ENCODE measurements around the gene CTNNA2.
"Not testable (repeated sequence)": the region's sequence is repeated elsewhere in the genome, so short reads cannot be mapped to it uniquely, and the experiment has no call there.

The CTNNA2 gene

DNA sequence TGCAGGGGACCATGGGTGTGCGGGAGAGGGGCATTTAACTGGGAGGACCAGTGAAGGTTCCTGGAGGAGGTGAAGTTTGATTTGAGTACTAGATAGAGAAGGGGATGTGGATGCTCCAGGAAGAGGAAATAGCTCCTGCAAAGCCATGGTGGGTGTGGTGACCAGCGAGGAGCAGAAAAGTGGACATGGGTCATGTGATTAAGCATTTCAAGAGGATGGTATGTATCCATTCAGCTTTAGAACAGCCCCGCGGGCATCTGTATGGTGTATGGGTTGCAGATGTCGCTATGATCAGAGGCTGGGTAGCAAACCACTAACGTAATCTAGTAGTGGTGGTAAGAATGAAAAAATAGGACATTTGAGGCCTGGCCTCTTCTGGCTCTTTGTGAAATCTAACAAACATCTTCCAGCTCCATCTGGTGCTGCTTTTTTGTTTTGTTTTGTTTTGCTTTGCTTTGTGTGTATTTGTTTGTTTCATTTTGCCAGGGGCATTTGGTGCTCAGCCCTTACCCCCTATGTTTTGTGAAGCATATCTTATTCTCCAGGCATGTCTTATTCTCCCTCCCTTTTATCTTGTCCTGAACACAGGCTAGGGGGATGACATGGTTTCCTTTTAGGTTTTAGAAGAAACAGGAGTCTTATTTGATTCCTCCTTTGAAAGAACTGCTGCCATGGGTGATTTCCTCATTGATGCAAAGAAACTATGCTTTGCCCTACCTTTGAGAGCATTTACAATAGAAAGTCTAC is 565.6 kb downstream of the CTNNA2 start:
- Mint-ChIP-seq H3K4me3 (no peak overlapping the region), H3K9me3 (peaks cover 0 to 3% of the 10 kb centered on the region in 2 donors), H3K27ac (no peak overlapping the region), H3K27me3 (no peaks in the 10 kb centered on the region), H3K36me3 (ENCODE audit: insufficient read depth) (no peaks in the 10 kb centered on the region), H3K4me1 (ENCODE audit: low read depth in 2 of 2) (no peaks in the 10 kb centered on the region)
- DNase-seq = no peak
- no peak for ATAC-seq (replicated peaks)

DNA sequence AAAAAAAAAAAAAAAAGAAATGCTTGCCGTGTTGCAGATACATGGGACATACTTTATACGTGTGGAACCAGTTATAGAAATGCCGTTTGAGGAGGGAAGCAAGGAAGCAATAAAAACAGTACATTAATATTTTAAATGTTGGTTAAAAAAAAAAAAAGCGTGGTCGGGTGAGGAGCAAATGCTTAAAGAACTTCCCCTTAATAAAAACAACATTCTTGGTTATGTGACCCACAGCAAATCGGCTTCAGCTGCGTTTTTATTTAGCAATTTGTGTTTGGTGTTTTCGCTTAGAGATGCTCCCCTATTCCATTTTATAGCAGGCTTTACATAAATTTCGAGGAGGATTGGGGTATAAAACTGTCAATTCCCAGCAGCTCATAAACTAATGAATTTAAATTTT is 568.1 kb downstream of the CTNNA2 start:
- ATAC-seq (replicated peaks) (no peak), DNase-seq (no peak)
- peaks cover 0 to 8% of the 10 kb centered on the region in 2 donors for H3K9me3 Mint-ChIP-seq
- H3K4me1 Mint-ChIP-seq (ENCODE audit: low read depth in 2 of 2) = no peaks in the 10 kb centered on the region
- no peak overlapping the region for H3K27ac Mint-ChIP-seq
- no peaks in the 10 kb centered on the region for H3K27me3 Mint-ChIP-seq
- no peak overlapping the region for H3K4me3 Mint-ChIP-seq
- H3K36me3 Mint-ChIP-seq (ENCODE audit: insufficient read depth) = no peaks in the 10 kb centered on the region

DNA sequence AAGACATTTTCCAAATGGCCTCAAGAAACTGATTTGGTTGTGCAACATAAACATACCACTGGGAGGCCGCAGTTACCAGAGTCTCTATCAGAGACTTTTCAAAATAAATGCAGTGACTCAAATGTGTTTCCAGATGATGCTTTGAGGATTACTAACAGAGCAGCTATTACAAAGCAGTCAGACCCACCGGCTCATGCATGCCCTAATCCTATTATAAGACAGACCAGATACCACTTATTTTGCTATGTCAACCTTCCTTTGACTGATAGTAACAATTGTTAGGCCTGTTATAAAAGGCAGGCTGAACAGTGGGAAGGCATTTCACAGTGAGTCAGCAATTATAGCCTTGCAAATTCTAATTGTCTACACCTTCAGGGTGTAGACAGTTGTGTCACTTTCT is 574.0 kb downstream of the CTNNA2 start:
- no peak for DNase-seq
- H3K27me3 Mint-ChIP-seq = no peaks in the 10 kb centered on the region
- no peaks in the 10 kb centered on the region for H3K4me1 Mint-ChIP-seq (ENCODE audit: low read depth in 2 of 2)
- H3K36me3 Mint-ChIP-seq (ENCODE audit: insufficient read depth) = no peaks in the 10 kb centered on the region
- no peak for ATAC-seq (replicated peaks)
- H3K27ac Mint-ChIP-seq = no peak overlapping the region
- H3K4me3 Mint-ChIP-seq = no peak overlapping the region
- H3K9me3 Mint-ChIP-seq = peaks cover 7 to 8% of the 10 kb centered on the region in 2 donors

GRCh38 chr2:80091237-80091636 is 578.4 kb downstream of the CTNNA2 start:
- no peak for ATAC-seq (replicated peaks)
- H3K9me3 Mint-ChIP-seq = peaks cover 4 to 7% of the 10 kb centered on the region in 2 donors
- H3K36me3 Mint-ChIP-seq (ENCODE audit: insufficient read depth) = no peaks in the 10 kb centered on the region
- DNase-seq = no peak
- H3K4me3 Mint-ChIP-seq = no peak overlapping the region
- no peak overlapping the region for H3K27ac Mint-ChIP-seq
- H3K27me3 Mint-ChIP-seq = no peaks in the 10 kb centered on the region
- no peaks in the 10 kb centered on the region for H3K4me1 Mint-ChIP-seq (ENCODE audit: low read depth in 2 of 2)

GRCh38 chr2:80092474-80092873 is 579.6 kb downstream of the CTNNA2 start:
- no peaks in the 10 kb centered on the region for H3K27me3 Mint-ChIP-seq
- H3K36me3 Mint-ChIP-seq (ENCODE audit: insufficient read depth) = no peaks in the 10 kb centered on the region
- DNase-seq (no peak), ATAC-seq (replicated peaks) (no peak)
- no peaks in the 10 kb centered on the region for H3K4me1 Mint-ChIP-seq (ENCODE audit: low read depth in 2 of 2)
- no peak overlapping the region for H3K27ac Mint-ChIP-seq
- no peak overlapping the region for H3K4me3 Mint-ChIP-seq
- peaks cover 4 to 8% of the 10 kb centered on the region in 2 donors for H3K9me3 Mint-ChIP-seq

- DNase-seq; H3K4me1 Mint-ChIP-seq (ENCODE audit: low read depth in 2 of 2); ATAC-seq (replicated peaks); H3K27ac Mint-ChIP-seq; H3K4me3 Mint-ChIP-seq; H3K9me3 Mint-ChIP-seq; H3K36me3 Mint-ChIP-seq (ENCODE audit: insufficient read depth); H3K27me3 Mint-ChIP-seq: not testable (repeated sequence)
Observed at GRCh38 chr2:80098503-80098902, 585.7 kb downstream of the CTNNA2 start.

- DNase-seq = no peak
- no peaks in the 10 kb centered on the region for H3K27me3 Mint-ChIP-seq
- ATAC-seq (replicated peaks) = no peak
- no peak overlapping the region for H3K27ac Mint-ChIP-seq
- peaks cover 2 to 13% of the 10 kb centered on the region in 2 donors for H3K9me3 Mint-ChIP-seq
- no peaks in the 10 kb centered on the region for H3K36me3 Mint-ChIP-seq (ENCODE audit: insufficient read depth)
- no peak overlapping the region for H3K4me3 Mint-ChIP-seq
- no peaks in the 10 kb centered on the region for H3K4me1 Mint-ChIP-seq (ENCODE audit: low read depth in 2 of 2)
Observed at GRCh38 chr2:80102026-80102425, 589.2 kb downstream of the CTNNA2 start.

DNA sequence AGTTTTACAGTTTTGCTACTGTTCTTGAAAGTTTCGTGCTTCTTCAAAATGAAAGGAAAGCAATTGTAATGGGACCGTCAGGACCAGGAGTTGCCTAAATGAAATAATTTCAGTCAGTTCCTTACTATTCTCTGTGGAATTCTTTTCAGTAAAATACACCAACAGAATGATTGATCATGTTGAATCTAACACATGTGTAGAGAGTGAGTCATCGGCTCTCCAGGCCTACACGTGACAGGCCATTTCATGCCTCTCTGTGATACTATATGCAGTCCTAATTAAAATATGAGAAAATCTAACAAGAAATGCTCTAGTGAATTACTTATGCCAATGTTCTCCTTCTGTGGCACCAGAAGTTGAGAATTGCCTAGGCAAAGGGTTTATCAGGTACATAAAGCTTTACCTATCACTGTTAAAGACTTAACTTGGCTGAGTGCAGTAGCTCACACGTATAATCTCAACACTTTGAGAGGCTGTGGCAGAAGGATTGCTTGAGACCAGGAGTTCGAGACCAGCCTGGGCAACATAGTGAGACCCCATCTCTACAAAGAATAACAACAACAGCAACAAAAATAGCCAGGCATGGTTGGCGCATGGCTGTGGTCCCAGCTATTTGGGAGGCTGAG is 592.3 kb downstream of the CTNNA2 start:
- DNase-seq = no peak
- H3K27me3 Mint-ChIP-seq = no peaks in the 10 kb centered on the region
- H3K9me3 Mint-ChIP-seq = peaks cover 4 to 14% of the 10 kb centered on the region in 2 donors
- ATAC-seq (replicated peaks) = no peak
- no peaks in the 10 kb centered on the region for H3K4me1 Mint-ChIP-seq (ENCODE audit: low read depth in 2 of 2)
- no peak overlapping the region for H3K27ac Mint-ChIP-seq
- H3K36me3 Mint-ChIP-seq (ENCODE audit: insufficient read depth) = no peaks in the 10 kb centered on the region
- no peak overlapping the region for H3K4me3 Mint-ChIP-seq

DNA sequence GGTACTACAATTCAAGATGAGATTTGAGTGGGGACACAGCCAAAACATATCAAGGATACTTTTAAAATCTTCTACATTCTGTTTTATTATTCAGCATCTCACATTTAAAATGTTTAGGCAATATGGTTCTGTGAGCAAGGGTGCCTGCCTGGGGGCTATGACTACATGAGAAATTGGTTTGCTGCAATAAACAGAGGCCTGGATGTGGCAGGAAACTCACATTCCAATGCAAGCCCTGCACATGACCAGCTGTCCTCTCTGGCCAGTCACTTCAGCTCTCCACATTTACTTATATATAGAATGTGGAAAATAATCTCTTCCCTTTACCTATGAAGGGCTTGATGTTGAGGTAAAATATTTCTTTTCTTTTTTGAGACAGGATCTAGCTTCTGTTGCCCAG is 598.3 kb downstream of the CTNNA2 start:
- Mint-ChIP-seq H3K36me3 (ENCODE audit: insufficient read depth) (no peaks in the 10 kb centered on the region), H3K9me3 (peaks cover 7 to 15% of the 10 kb centered on the region in 2 donors), H3K27ac (no peak overlapping the region), H3K4me3 (no peak overlapping the region), H3K4me1 (ENCODE audit: low read depth in 2 of 2) (no peaks in the 10 kb centered on the region), H3K27me3 (no peaks in the 10 kb centered on the region)
- ATAC-seq (replicated peaks) = no peak
- DNase-seq = no peak

DNA sequence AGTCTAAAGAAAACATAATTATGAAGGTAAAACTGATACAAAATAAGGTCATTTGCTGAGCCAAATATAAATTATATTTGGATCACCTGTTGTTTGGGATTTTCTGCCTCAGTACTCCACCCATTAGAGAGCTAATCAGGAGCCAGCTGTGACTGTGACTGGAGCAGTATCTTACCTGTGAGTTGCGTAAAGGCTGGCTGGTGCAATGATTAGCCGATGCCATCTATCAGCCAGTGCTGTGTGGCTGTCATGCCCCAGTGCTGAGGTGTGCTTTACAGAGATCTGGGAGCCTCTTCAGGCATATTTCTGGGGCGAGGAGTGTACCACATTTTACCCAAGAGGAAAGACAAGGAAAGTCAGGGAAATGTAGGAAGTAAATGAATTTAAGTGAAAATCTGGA is 599.9 kb downstream of the CTNNA2 start:
- Mint-ChIP-seq H3K9me3 (peaks cover 5 to 8% of the 10 kb centered on the region in 2 donors), H3K36me3 (ENCODE audit: insufficient read depth) (no peaks in the 10 kb centered on the region), H3K4me1 (ENCODE audit: low read depth in 2 of 2) (no peaks in the 10 kb centered on the region), H3K27me3 (no peaks in the 10 kb centered on the region), H3K27ac (no peak overlapping the region), H3K4me3 (no peak overlapping the region)
- no peak for ATAC-seq (replicated peaks)
- no peak for DNase-seq

DNA sequence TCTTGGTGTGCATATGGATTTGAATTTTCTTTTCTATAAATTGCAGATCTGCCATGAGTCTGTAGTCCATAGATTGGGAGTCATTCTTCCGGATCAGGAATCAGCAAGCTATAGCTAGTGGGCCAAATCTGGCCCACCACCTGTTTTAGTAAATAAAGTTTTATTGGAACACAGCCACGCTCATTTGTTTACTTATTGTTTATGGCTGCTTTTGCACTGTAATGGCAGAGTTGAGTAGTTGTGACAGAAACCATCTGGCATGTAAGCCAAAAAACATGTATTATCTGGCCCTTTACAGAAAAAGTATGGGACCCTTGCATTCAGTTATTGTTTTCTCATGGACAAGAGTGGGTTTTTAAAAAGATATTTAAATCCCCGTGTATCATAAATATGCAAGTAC is 600.5 kb downstream of the CTNNA2 start:
- no peaks in the 10 kb centered on the region for H3K36me3 Mint-ChIP-seq (ENCODE audit: insufficient read depth)
- H3K27me3 Mint-ChIP-seq = no peaks in the 10 kb centered on the region
- peaks cover 5 to 8% of the 10 kb centered on the region in 2 donors for H3K9me3 Mint-ChIP-seq
- DNase-seq = no peak
- H3K4me3 Mint-ChIP-seq = no peak overlapping the region
- H3K4me1 Mint-ChIP-seq (ENCODE audit: low read depth in 2 of 2) = no peaks in the 10 kb centered on the region
- no peak overlapping the region for H3K27ac Mint-ChIP-seq
- ATAC-seq (replicated peaks) = no peak

DNA sequence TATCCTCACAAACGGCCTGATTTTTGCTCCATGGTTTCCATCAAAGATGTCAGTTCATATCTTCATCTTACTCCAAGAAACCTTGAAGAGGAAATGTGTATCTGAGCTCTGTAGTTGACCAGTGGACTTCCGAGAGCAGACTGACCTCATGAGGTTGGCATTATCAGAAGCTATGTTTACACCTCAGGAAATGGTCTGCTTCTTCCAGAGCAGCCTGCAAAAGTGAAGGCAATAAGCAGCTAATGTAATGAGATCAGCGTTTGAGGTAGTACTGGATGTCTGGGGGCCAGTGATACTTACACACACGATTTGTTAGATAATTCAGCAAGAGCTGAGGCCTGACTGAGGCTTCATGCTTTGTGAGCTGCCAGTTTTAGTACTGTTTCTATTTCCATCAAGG is 602.0 kb downstream of the CTNNA2 start:
- Mint-ChIP-seq H3K27me3 (no peaks in the 10 kb centered on the region), H3K4me1 (ENCODE audit: low read depth in 2 of 2) (no peaks in the 10 kb centered on the region), H3K27ac (no peak overlapping the region), H3K36me3 (ENCODE audit: insufficient read depth) (no peaks in the 10 kb centered on the region), H3K4me3 (no peak overlapping the region), H3K9me3 (peaks cover 3 to 14% of the 10 kb centered on the region in 2 donors)
- DNase-seq (no peak), ATAC-seq (replicated peaks) (no peak)

GRCh38 chr2:80117401-80117800 is 604.5 kb downstream of the CTNNA2 start:
- Mint-ChIP-seq H3K36me3 (ENCODE audit: insufficient read depth) (no peaks in the 10 kb centered on the region), H3K27ac (no peak overlapping the region), H3K9me3 (peaks cover 4 to 14% of the 10 kb centered on the region in 2 donors), H3K4me3 (no peak overlapping the region), H3K4me1 (ENCODE audit: low read depth in 2 of 2) (no peaks in the 10 kb centered on the region), H3K27me3 (no peaks in the 10 kb centered on the region)
- no peak for ATAC-seq (replicated peaks)
- no peak for DNase-seq

DNA sequence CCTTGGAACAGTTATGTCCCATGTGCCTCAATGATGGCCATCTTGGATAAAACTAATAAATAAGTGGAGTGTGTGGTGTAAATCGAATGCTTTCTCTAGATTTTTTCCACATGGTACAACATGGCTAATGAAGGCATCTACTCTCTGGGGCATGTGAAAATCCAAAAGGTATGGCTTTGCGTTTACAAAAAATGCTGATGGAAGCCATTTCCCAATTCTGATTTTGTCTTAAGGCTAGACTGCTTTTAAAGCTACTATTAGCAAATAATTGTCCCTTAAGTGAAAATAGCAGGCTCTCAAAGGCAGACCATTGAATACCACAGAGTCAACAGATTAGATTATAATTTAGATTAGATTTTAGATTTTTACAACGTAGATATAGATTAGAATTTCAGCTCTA is 608.0 kb downstream of the CTNNA2 start:
- H3K36me3 Mint-ChIP-seq (ENCODE audit: insufficient read depth) = no peaks in the 10 kb centered on the region
- H3K27me3 Mint-ChIP-seq = no peaks in the 10 kb centered on the region
- no peak overlapping the region for H3K27ac Mint-ChIP-seq
- ATAC-seq (replicated peaks) (no peak), DNase-seq (no peak)
- peaks cover 4 to 14% of the 10 kb centered on the region in 2 donors for H3K9me3 Mint-ChIP-seq
- H3K4me3 Mint-ChIP-seq = no peak overlapping the region
- no peaks in the 10 kb centered on the region for H3K4me1 Mint-ChIP-seq (ENCODE audit: low read depth in 2 of 2)

All from effector memory CD8-positive, alpha-beta T cell (primary cell).